Heart left ventricle (tissue), 13 donors: ENCODE results near the gene PSMG1.

Experiments used
- POLR2A ChIP-seq, 2 donors: fragments of 450-650 bp; IDR thresholded peaks; one replicate each; pipeline ENCODE4 v1.6.1; 2017; ENCODE audit warnings: antibody characterized with exemption in 2 of 2, mild to moderate bottlenecking in 2 of 2, moderate library complexity in 2 of 2
- TF ChIP-seq, protein P1 (sequence below), 12 donors: fragments of 200-600 bp; sonication (generic) in 4 of 12; IDR thresholded peaks; one replicate each; pipeline versions ENCODE4 v1.5.0 to v1.8.0; 2018 to 2022; ENCODE audit warnings: antibody characterized with exemption in 12 of 12, mild to moderate bottlenecking in 5 of 12
- donor health status: ischemic (EF 13 %, LVEDD 7.1; RV severe dilation, severe dysfunction).
- donor health status: DM: no; HTN: yes; CAD: no.
- donor health status: DM: no; HTN: no; CAD: no.
- donor health status: ischemic (EF 25% LVEDD 6.9; RV normal size, moderate dysfunction).
- donor health status: ischemic (EF 25% LVEDD 5.7; RV mildly dilated, moderate dysfunction).
- donor health status: ischemic (EF 35%, LVEDD 5.7; RV mildly dilated, moderate dysfunction).
- donor health status: nonischemic (EF 11% LVEDD 7.7; RV severe dilation, severe dysfunction).
- donor health status: DM: yes; HTN: yes; CAD: no.
- donor health status: PGD.
- donor health status: ischemic (EF 29% LVEDD 5.4; RV normal size, mild dysfunction).
- donor health status: nonischemic (EF 23%, LVEDD 6.1; RV moderate dilation, normal function).

GRCh38 chr21:39175665-39176064 is 7.6 kb downstream of the PSMG1 start:
- TF ChIP-seq, protein P1, sequence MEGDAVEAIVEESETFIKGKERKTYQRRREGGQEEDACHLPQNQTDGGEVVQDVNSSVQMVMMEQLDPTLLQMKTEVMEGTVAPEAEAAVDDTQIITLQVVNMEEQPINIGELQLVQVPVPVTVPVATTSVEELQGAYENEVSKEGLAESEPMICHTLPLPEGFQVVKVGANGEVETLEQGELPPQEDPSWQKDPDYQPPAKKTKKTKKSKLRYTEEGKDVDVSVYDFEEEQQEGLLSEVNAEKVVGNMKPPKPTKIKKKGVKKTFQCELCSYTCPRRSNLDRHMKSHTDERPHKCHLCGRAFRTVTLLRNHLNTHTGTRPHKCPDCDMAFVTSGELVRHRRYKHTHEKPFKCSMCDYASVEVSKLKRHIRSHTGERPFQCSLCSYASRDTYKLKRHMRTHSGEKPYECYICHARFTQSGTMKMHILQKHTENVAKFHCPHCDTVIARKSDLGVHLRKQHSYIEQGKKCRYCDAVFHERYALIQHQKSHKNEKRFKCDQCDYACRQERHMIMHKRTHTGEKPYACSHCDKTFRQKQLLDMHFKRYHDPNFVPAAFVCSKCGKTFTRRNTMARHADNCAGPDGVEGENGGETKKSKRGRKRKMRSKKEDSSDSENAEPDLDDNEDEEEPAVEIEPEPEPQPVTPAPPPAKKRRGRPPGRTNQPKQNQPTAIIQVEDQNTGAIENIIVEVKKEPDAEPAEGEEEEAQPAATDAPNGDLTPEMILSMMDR (IDR thresholded peaks at IDR 0.05): no peak
- TF ChIP-seq POLR2A (IDR thresholded peaks at IDR 0.05): no peak
